CD4-positive, alpha-beta T cell (primary cell): Measurements from ENCODE around the gene TEX14. TPM values are rescaled to one million over a fixed set of nuclear protein-coding genes. Genes with fewer than 3 reads are reported as not detected.
A peak's percentile ranks its signal among the peaks of the same experiment; 100 is the strongest.

Source experiments
- ATAC-seq: fragments of 200-7000 bp; cut with Tn5 transposase; one replicate; pipeline ENCODE4 v1.10.0; 2022; ENCODE audit warnings: mild to moderate bottlenecking; ENCODE audit not compliant: poor library complexity
- CTCF ChIA-PET: fragments of 350-600 bp; sonication (Branson Sonifier 250); formaldehyde crosslinking; loops from one replicate; lab custom pipeline; 2021; ENCODE audit warnings: antibody characterized with exemption, inconsistent platforms; lab: Charles Lee
- POLR2A ChIA-PET: fragments of 350-600 bp; sonication (Branson Sonifier 250); formaldehyde crosslinking; loops from one replicate; lab custom pipeline; 2021; ENCODE audit warnings: antibody characterized with exemption, inconsistent platforms; lab: Charles Lee
- DNase-seq, 14 experiments: peaks; one replicate each; pipeline ENCODE4 v3.0.0-alpha.2; 2013 to 2020; ENCODE audit warnings: mixed read lengths in 2 of 14
- H3K27ac ChIP-seq, 2 donors: one replicate each; pipeline versions ENCODE4 v1.5.1 to v1.7.0; 2013; ENCODE audit warnings: low read length in 2 of 2, low read depth in 1 of 2, mild to moderate bottlenecking in 1 of 2
- H3K27me3 ChIP-seq, 2 experiments: 1 replicate in 1 of 2; 2 replicates in 1 of 2; pipeline versions ENCODE4 v1.6.1 to v1.7.0; 2013; ENCODE audit warnings: low read length in 2 of 2, control low read depth in 1 of 2, mild to moderate bottlenecking in 1 of 2, moderate library complexity in 1 of 2; ENCODE audit not compliant: insufficient read depth in 2 of 2, control insufficient read depth in 1 of 2
- H3K36me3 ChIP-seq: one replicate; pipeline ENCODE4 v1.6.1; 2013; ENCODE audit warnings: low read length, control low read depth; ENCODE audit not compliant: insufficient read depth
- H3K4me1 ChIP-seq: one replicate; pipeline ENCODE4 v1.6.1; 2013; ENCODE audit warnings: low read length, control low read depth; ENCODE audit not compliant: insufficient read depth
- H3K4me3 ChIP-seq: one replicate; pipeline ENCODE4 v1.5.1; 2013; ENCODE audit warnings: mild to moderate bottlenecking, low read length, moderate library complexity
- H3K9me3 ChIP-seq, 2 experiments: 1 replicate in 1 of 2; 2 replicates in 1 of 2; pipeline versions ENCODE4 v1.6.1 to v1.7.0; 2013; ENCODE audit warnings: low read length in 2 of 2, mild to moderate bottlenecking in 2 of 2, control low read depth in 1 of 2, moderate library complexity in 1 of 2; ENCODE audit not compliant: control insufficient read depth in 1 of 2, insufficient read depth in 1 of 2
- H3K27ac Mint-ChIP-seq: one replicate; pipeline ENCODE4 v1.8.0; 2020; ENCODE audit warnings: mixed read lengths
- H3K27me3 Mint-ChIP-seq: one replicate; pipeline ENCODE4 v1.8.0; 2021; ENCODE audit warnings: mixed read lengths
- H3K36me3 Mint-ChIP-seq: one replicate; pipeline ENCODE4 v1.8.0; 2021; ENCODE audit warnings: low read depth, mixed read lengths
- H3K4me1 Mint-ChIP-seq: one replicate; pipeline ENCODE4 v1.8.0; 2021; ENCODE audit warnings: low read depth, mixed read lengths
- H3K4me3 Mint-ChIP-seq: one replicate; pipeline ENCODE4 v1.8.0; 2020; ENCODE audit warnings: mild to moderate bottlenecking, mixed read lengths
- H3K9me3 Mint-ChIP-seq: one replicate; pipeline ENCODE4 v1.8.0; 2020; ENCODE audit warnings: mixed read lengths
- CTCF ChIP-seq: fragments of 200-600 bp; IDR thresholded peaks from one replicate; pipeline ENCODE4 v1.8.0; 2022; ENCODE audit warnings: antibody characterized with exemption, mild to moderate bottlenecking
- intact Hi-C, 2 experiments: fragments of 100-400 bp; cut with DNase I in 1 of 2; cut with micrococcal nuclease in 1 of 2; formaldehyde crosslinking; loops; one replicate each; pipeline versions ENCODE4 v1.15.1 to v1.9.0; 2023 to 2025; cut with DNase I, micrococcal nuclease
- total RNA-seq, 174 experiments: library from RNA in 2 of 174; stranded (reverse) in 2 of 174; gene quantifications; one replicate each; pipeline ENCODE4 v1.2.3 and lab custom pipeline; 2021 to 2026

Gene TEX14
- total RNA-seq, 2 experiments from 2014 or later = 0.47 to 0.66 TPM

DNA sequence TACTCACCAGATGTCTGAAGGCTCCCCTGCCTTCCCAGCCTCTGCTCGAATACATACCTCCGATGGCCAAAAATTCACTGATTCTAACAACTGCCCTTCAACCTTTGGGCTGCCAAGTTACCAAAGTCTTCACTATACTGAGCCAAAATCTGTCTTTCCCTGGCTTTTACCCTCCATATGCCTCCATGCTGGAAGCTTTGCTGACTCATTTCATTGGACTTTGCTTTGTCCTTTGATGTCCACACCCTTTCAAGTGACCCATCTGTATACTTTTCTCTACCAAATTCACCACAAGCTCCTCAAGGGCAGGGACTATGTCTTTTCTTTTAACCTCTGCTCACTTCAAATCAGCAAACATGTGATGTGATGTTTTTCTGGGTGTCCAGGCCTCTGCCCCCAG lies 156.4 kb downstream of the TEX14 start:
- DNase-seq = no peak
- H3K4me3 ChIP-seq = no peak overlapping the region
- Mint-ChIP-seq H3K4me3 (no peak overlapping the region), H3K9me3 (no peaks in the 10 kb centered on the region), H3K4me1 (no peaks in the 10 kb centered on the region), H3K27ac (no peak overlapping the region), H3K36me3 (no peaks in the 10 kb centered on the region), H3K27me3 (peaks cover 36% of the 10 kb centered on the region)
- H3K9me3 ChIP-seq = peaks cover 0 to 7% of the 10 kb centered on the region in 2 experiments
- ChIA-PET POLR2A (no interaction called here), CTCF (no interaction called here)
- no peak for TF ChIP-seq CTCF
- intact Hi-C loops = no loop called here
- ATAC-seq = no peak
- no peaks in the 10 kb centered on the region for H3K36me3 ChIP-seq
- H3K4me1 ChIP-seq = peaks cover 15% of the 10 kb centered on the region
- H3K27ac ChIP-seq = no peak overlapping the region
- peaks cover 6 to 16% of the 10 kb centered on the region in 2 experiments for H3K27me3 ChIP-seq

DNA sequence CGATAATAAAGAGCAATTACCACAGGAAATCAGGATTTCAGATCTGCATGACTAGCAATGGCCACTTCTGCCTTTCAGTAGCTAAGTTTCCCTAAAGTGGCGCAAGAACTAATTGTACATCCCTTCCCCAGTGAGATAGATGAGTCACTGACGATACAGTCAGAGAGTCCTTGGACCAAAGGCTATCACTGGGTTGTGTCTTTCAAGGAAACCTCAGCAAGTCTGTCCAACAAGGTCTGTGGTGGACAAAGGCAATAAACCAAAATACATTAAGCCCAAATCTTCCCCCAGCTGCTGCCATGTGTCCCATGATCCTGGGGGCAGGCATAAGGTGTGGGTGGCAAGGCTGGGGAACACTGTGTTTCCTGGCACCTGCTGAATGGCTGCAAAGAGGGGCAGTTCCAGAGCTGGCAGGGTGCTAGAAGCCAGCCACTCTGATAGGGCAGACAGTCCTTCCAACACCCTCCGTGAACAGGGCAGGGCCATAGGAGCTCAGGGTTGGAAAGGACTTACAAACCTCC lies 156.9 kb downstream of the TEX14 start:
- H3K4me1 Mint-ChIP-seq = no peaks in the 10 kb centered on the region
- Histone ChIP-seq H3K27me3 (peaks cover 6 to 16% of the 10 kb centered on the region in 2 experiments), H3K27ac (no peak overlapping the region), H3K4me3 (no peak overlapping the region), H3K9me3 (peaks cover 0 to 7% of the 10 kb centered on the region in 2 experiments), H3K4me1 (peaks cover 15% of the 10 kb centered on the region), H3K36me3 (no peaks in the 10 kb centered on the region)
- H3K4me3 Mint-ChIP-seq = no peak overlapping the region
- ChIA-PET POLR2A (no interaction called here), CTCF (no interaction called here)
- H3K9me3 Mint-ChIP-seq = no peaks in the 10 kb centered on the region
- TF ChIP-seq CTCF = no peak
- H3K36me3 Mint-ChIP-seq = no peaks in the 10 kb centered on the region
- H3K27ac Mint-ChIP-seq = no peak overlapping the region
- ATAC-seq (no peak), DNase-seq (peak in 2 of 14 experiments; percentile 56 to 64)
- H3K27me3 Mint-ChIP-seq = peaks cover 36% of the 10 kb centered on the region
- intact Hi-C loops = loop anchor here in 1 of 2 experiments (5.0 kb wide), 1 partner anchor 157 kb away; the partner anchor contains the start of genes RAD51C and TEX14

DNA sequence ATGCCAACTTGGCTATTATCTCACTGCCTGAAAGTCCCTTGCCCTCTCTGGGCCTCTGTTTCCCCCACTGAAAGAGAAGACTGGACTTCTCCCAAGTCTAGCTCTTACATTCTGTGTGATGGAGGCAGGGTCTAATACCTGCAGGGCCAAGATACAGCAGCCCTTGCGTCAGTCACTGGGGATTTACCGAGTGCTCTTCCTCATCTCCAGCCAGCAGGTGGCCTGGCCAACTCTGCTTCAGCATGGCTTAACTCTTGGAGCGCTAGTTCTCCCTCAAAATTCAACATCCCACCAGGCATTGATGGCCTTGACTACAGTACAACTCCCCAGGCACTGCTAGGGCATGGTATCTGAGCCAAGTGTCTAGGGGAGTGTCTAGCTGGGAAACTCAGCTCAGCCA lies 157.5 kb downstream of the TEX14 start:
- intact Hi-C loops = loop anchor here in 1 of 2 experiments (5.0 kb wide), 1 partner anchor 158 kb away; the partner anchor contains the start of genes RAD51C and TEX14
- H3K36me3 ChIP-seq = no peaks in the 10 kb centered on the region
- H3K4me1 Mint-ChIP-seq = no peaks in the 10 kb centered on the region
- H3K4me1 ChIP-seq = peaks cover 15% of the 10 kb centered on the region
- H3K9me3 ChIP-seq = peaks cover 0 to 7% of the 10 kb centered on the region in 2 experiments
- no peak for ATAC-seq
- no peaks in the 10 kb centered on the region for H3K36me3 Mint-ChIP-seq
- no peak overlapping the region for H3K27ac Mint-ChIP-seq
- ChIA-PET CTCF (interaction anchor here (1.3 kb wide), 1 partner anchor 16 kb away, joined by 4 read pairs; no protein-coding TSS in a partner anchor), POLR2A (no interaction called here)
- no peak for TF ChIP-seq CTCF
- no peak overlapping the region for H3K27ac ChIP-seq
- H3K4me3 Mint-ChIP-seq = peak overlapping the region; percentile 58
- peaks cover 6 to 16% of the 10 kb centered on the region in 2 experiments for H3K27me3 ChIP-seq
- no peak overlapping the region for H3K4me3 ChIP-seq
- no peaks in the 10 kb centered on the region for H3K9me3 Mint-ChIP-seq
- H3K27me3 Mint-ChIP-seq = peaks cover 41% of the 10 kb centered on the region
- no peak for DNase-seq
